ENCODE results near the gene NPAS3.

DNA sequence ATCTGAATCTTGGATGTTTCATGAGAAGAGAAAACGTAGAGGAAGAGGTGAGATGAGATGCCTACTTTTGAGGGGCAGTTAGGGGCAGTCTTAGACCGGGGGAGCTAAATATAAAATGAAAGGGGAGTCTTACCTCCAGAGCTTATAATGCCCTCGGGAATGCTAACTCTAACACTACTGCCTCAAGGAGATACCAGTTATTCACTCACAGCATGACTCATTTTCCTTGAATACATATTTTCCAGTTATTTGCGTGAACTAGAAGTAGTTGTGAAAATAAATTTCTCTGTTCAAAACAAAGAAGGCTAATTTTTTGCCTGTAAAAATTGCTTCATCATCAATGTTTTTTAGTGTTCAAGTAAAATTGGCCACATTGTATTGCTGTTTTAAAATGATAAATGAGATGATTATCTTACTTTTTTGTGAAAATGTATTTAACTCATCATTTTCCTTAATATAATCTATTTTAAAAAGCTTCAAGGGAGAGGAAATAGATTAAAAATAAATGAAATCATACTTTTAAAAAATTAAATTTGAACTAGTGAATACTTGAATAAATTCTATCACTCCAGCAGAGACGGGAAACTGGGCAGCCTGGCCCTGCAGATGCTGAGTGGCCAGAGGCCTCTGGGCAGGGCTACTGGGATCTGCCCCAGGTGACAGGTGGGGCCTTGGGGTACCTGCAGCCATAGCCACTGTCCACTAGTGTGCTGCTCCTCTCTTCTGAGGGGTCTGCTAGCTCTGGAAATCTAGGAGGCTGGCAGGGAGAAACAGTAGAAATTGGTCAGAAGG lies 672.9 kb downstream of the NPAS3 start:
- TF ChIP-seq, protein P1, sequence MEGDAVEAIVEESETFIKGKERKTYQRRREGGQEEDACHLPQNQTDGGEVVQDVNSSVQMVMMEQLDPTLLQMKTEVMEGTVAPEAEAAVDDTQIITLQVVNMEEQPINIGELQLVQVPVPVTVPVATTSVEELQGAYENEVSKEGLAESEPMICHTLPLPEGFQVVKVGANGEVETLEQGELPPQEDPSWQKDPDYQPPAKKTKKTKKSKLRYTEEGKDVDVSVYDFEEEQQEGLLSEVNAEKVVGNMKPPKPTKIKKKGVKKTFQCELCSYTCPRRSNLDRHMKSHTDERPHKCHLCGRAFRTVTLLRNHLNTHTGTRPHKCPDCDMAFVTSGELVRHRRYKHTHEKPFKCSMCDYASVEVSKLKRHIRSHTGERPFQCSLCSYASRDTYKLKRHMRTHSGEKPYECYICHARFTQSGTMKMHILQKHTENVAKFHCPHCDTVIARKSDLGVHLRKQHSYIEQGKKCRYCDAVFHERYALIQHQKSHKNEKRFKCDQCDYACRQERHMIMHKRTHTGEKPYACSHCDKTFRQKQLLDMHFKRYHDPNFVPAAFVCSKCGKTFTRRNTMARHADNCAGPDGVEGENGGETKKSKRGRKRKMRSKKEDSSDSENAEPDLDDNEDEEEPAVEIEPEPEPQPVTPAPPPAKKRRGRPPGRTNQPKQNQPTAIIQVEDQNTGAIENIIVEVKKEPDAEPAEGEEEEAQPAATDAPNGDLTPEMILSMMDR (IDR thresholded peaks at IDR 0.05; ENCODE audit: low read depth, low read length), result no peak
- no peak for TF ChIP-seq EZH2phosphoT487 (IDR thresholded peaks at IDR 0.05; ENCODE audit: low read depth)

Measured in OCI-LY3 (cell line).